H9 (cell line): Measurements from ENCODE around the gene UPF1. TPM values are rescaled to one million over a fixed set of nuclear protein-coding genes. Genes with fewer than 3 reads are reported as not detected.

Experiments
- DNase-seq: peaks from one replicate; pipeline ENCODE4 v3.0.0-alpha.2; 2017
- H2AFZ ChIP-seq: one replicate; pipeline ENCODE4 v1.6.1; 2013; ENCODE audit warnings: mild to moderate bottlenecking, low read length, control low read depth, moderate library complexity
- H2AK5ac ChIP-seq: 2 replicates; pipeline ENCODE4 v1.6.1; 2013; ENCODE audit warnings: low read length, control low read depth, mixed read lengths; ENCODE audit not compliant: insufficient read length
- H2BK120ac ChIP-seq: one replicate; pipeline ENCODE4 v1.6.1; 2013; ENCODE audit warnings: low read depth, mild to moderate bottlenecking, low read length, control low read depth, inconsistent platforms; ENCODE audit not compliant: poor library complexity, severe bottlenecking
- H2BK12ac ChIP-seq: 2 replicates; pipeline ENCODE4 v1.6.1; 2013; ENCODE audit warnings: low read length, control low read depth, mixed read lengths, low read depth; ENCODE audit not compliant: insufficient read length
- H2BK15ac ChIP-seq: 2 replicates; pipeline ENCODE4 v1.6.1; 2013; ENCODE audit warnings: low read depth, low read length, control low read depth
- H2BK20ac ChIP-seq: one replicate; pipeline ENCODE4 v1.6.1; 2013; ENCODE audit warnings: low read depth, mild to moderate bottlenecking, low read length, control low read depth, inconsistent platforms; ENCODE audit not compliant: poor library complexity, severe bottlenecking
- H2BK5ac ChIP-seq: 2 replicates; pipeline ENCODE4 v1.6.1; 2013; ENCODE audit warnings: low read length, control low read depth, mixed read lengths; ENCODE audit not compliant: insufficient read length
- H3K14ac ChIP-seq: 2 replicates; pipeline ENCODE4 v1.6.1; 2013; ENCODE audit warnings: low read length, control low read depth; ENCODE audit not compliant: insufficient read depth
- H3K18ac ChIP-seq: 2 replicates; pipeline ENCODE4 v1.6.1; 2013; ENCODE audit warnings: low read depth, mild to moderate bottlenecking, mixed read lengths, low read length, control low read depth; ENCODE audit not compliant: insufficient read length
- H3K23ac ChIP-seq: 2 replicates; pipeline ENCODE4 v1.6.1; 2013; ENCODE audit warnings: low read length, control low read depth, mixed read lengths, low read depth; ENCODE audit not compliant: insufficient read length
- H3K23me2 ChIP-seq: 2 replicates; pipeline ENCODE4 v1.6.1; 2013; ENCODE audit warnings: low read depth, mild to moderate bottlenecking, mixed read lengths, low read length, control low read depth; ENCODE audit not compliant: insufficient read length, poor library complexity, severe bottlenecking
- H3K27ac ChIP-seq: 2 replicates; pipeline ENCODE4 v1.5.1; 2013; ENCODE audit warnings: low read length, control low read depth, mixed read lengths, low read depth; ENCODE audit not compliant: insufficient read length
- H3K27me3 ChIP-seq: 2 replicates; pipeline ENCODE4 v1.6.1; 2013; ENCODE audit warnings: low read length, control low read depth, inconsistent platforms; ENCODE audit not compliant: insufficient read depth
- H3K4ac ChIP-seq: 2 replicates; pipeline ENCODE4 v1.6.1; 2013; ENCODE audit warnings: low read depth, mild to moderate bottlenecking, control low read depth, inconsistent platforms, low read length, moderate library complexity
- H3K4me1 ChIP-seq: 2 replicates; pipeline ENCODE4 v1.6.1; 2013; ENCODE audit warnings: low read length, control low read depth, inconsistent platforms; ENCODE audit not compliant: insufficient read depth
- H3K4me2 ChIP-seq: 2 replicates; pipeline ENCODE4 v1.6.1; 2013; ENCODE audit warnings: low read length, control low read depth, mixed read lengths; ENCODE audit not compliant: insufficient read length, insufficient read depth
- H3K56ac ChIP-seq: 2 replicates; pipeline ENCODE4 v1.6.1; 2013; ENCODE audit warnings: low read depth, mild to moderate bottlenecking, mixed read lengths, low read length, control low read depth; ENCODE audit not compliant: insufficient read length
- H3K79me1 ChIP-seq: 2 replicates; pipeline ENCODE4 v1.6.1; 2013; ENCODE audit warnings: low read depth, mild to moderate bottlenecking, moderate library complexity, low read length, control low read depth, inconsistent platforms; ENCODE audit not compliant: insufficient read depth, poor library complexity, severe bottlenecking
- H3K79me2 ChIP-seq: 2 replicates; pipeline ENCODE4 v1.6.1; 2013; ENCODE audit warnings: low read length, control low read depth, inconsistent platforms; ENCODE audit not compliant: insufficient read depth
- H3K9ac ChIP-seq: 2 replicates; pipeline ENCODE4 v1.6.1; 2013; ENCODE audit warnings: low read length, control low read depth, mixed read lengths; ENCODE audit not compliant: insufficient read length; ENCODE audit errors: extremely low read depth
- H3K9me3 ChIP-seq: one replicate; pipeline ENCODE4 v1.6.1; 2013; ENCODE audit warnings: low read depth, low read length, inconsistent platforms; ENCODE audit not compliant: control insufficient read depth
- H3T11ph ChIP-seq: one replicate; pipeline ENCODE4 v1.6.1; 2013; ENCODE audit warnings: mild to moderate bottlenecking, low read length, control low read depth, inconsistent platforms
- H4K20me1 ChIP-seq: one replicate; pipeline ENCODE4 v1.6.1; 2013; ENCODE audit not compliant: control insufficient read depth, insufficient read length, insufficient read depth
- H4K5ac ChIP-seq: 2 replicates; pipeline ENCODE4 v1.6.1; 2013; ENCODE audit warnings: low read depth, mild to moderate bottlenecking, mixed read lengths, low read length, control low read depth; ENCODE audit not compliant: insufficient read length
- H4K8ac ChIP-seq: replicated peaks from 2 replicates; pipeline ENCODE4 v1.6.1; 2013; ENCODE audit warnings: low read length, control low read depth, mixed read lengths, low read depth; ENCODE audit not compliant: insufficient read length
- H4K91ac ChIP-seq: 2 replicates; pipeline ENCODE4 v1.6.1; 2013; ENCODE audit warnings: low read depth, mild to moderate bottlenecking, moderate library complexity, mixed read lengths, low read length, control low read depth; ENCODE audit not compliant: insufficient read length
- H3K27ac Mint-ChIP-seq, 3 experiments: 2 replicates in 2 of 3; 3 replicates in 1 of 3; pipeline ENCODE4 v1.8.0; 2020 to 2021; ENCODE audit warnings: mixed read lengths in 3 of 3, mild to moderate bottlenecking in 1 of 3, moderate library complexity in 1 of 3
- H3K27me3 Mint-ChIP-seq: 2 replicates; pipeline ENCODE4 v1.8.0; 2021; ENCODE audit warnings: low read depth, mild to moderate bottlenecking, moderate library complexity, mixed read lengths
- H3K36me3 Mint-ChIP-seq, 3 experiments: 2 replicates in 2 of 3; 3 replicates in 1 of 3; pipeline ENCODE4 v1.8.0; 2020 to 2021; ENCODE audit warnings: low read depth in 3 of 3, mixed read lengths in 3 of 3; ENCODE audit not compliant: insufficient read depth in 1 of 3
- H3K4me1 Mint-ChIP-seq, 2 experiments: 2 replicates each; pipeline ENCODE4 v1.8.0; 2020; ENCODE audit warnings: mixed read lengths in 2 of 2
- H3K4me3 Mint-ChIP-seq, 2 experiments: 2 replicates in 1 of 2; 3 replicates in 1 of 2; pipeline ENCODE4 v1.8.0; 2020 to 2021; ENCODE audit warnings: mild to moderate bottlenecking in 2 of 2, mixed read lengths in 2 of 2, moderate library complexity in 1 of 2
- H3K9me3 Mint-ChIP-seq, 2 experiments: 2 replicates in 1 of 2; 3 replicates in 1 of 2; pipeline ENCODE4 v1.8.0; 2020; ENCODE audit warnings: mild to moderate bottlenecking in 2 of 2, mixed read lengths in 2 of 2, moderate library complexity in 1 of 2
- CTCF ChIP-seq: fragments of 200-600 bp; sonication (generic); conservative IDR thresholded peaks from 3 replicates; pipeline ENCODE4 v1.8.0; 2021; ENCODE audit warnings: antibody characterized with exemption, mild to moderate bottlenecking
- WGBS: extraction: QIAGEN DNeasy Blood & Tissue Kit; methylation state at CpG from one replicate; pipeline ENCODE4 v1.1.7; 2013; ENCODE audit warnings: missing lambda C conversion rate, low lambda C conversion rate, mixed read lengths; ENCODE audit not compliant: insufficient read length; ENCODE audit errors: extremely low coverage; 5-methylcytosine and 5-hydroxymethylcytosine counted together
- total RNA-seq: library from RNA; stranded (reverse); gene quantifications from 2 replicates; pipeline ENCODE4 v1.2.1, GENCODE V29; 2021

The UPF1 gene
- total RNA-seq, 1 experiment from 2014 or later: 85.4 TPM

GRCh38 chr19:18850471-18851375, 19.0 kb downstream of the UPF1 start:
- H3K4me1 ChIP-seq: no peaks in the 10 kb centered on the region
- no peak overlapping the region for H2BK5ac ChIP-seq
- H3K4me2 ChIP-seq: no peak overlapping the region
- TF ChIP-seq CTCF: no peak
- no peaks in the 10 kb centered on the region for H4K20me1 ChIP-seq
- no peak overlapping the region for H2AK5ac ChIP-seq
- no peak overlapping the region for H3K9ac ChIP-seq
- no peak overlapping the region for H2BK120ac ChIP-seq
- H3K23ac ChIP-seq: no peak overlapping the region
- H3K56ac ChIP-seq: no peak overlapping the region
- Mint-ChIP-seq H3K27me3 (no peaks in the 10 kb centered on the region), H3K27ac (peak overlapping the region in 1 of 3 experiments; percentile 87; a peak in 1 of 7 replicates), H3K36me3 (peaks cover 51 to 82% (median 79%) of the 10 kb centered on the region in 3 experiments; a peak in 6 of 7 replicates), H3K4me3 (no peak overlapping the region), H3K9me3 (no peaks in the 10 kb centered on the region; a peak in 1 of 5 replicates), H3K4me1 (peaks cover 2 to 5% of the 10 kb centered on the region in 2 experiments; a peak in 3 of 4 replicates)
- H3K79me1 ChIP-seq: peaks cover 5% of the 10 kb centered on the region
- no CpG with 5 or more reads among the region's 27 CpGs for WGBS
- no peaks in the 10 kb centered on the region for H3K23me2 ChIP-seq
- no peaks in the 10 kb centered on the region for H3K27me3 ChIP-seq
- H4K5ac ChIP-seq: no peak overlapping the region
- H2BK12ac ChIP-seq: no peak overlapping the region
- H4K91ac ChIP-seq: no peak overlapping the region
- no peaks in the 10 kb centered on the region for H3K9me3 ChIP-seq
- H2AFZ ChIP-seq: no peak overlapping the region
- H2BK20ac ChIP-seq: no peak overlapping the region
- no peak overlapping the region for H3T11ph ChIP-seq
- no peak overlapping the region for H3K4ac ChIP-seq
- H3K27ac ChIP-seq: no peak overlapping the region
- DNase-seq: no peak
- no peaks in the 10 kb centered on the region; the same call in 1 of the 2 replicates for H3K79me2 ChIP-seq
- no peak overlapping the region for H4K8ac ChIP-seq
- H3K14ac ChIP-seq: no peak overlapping the region
- no peak overlapping the region for H3K18ac ChIP-seq
- H2BK15ac ChIP-seq: no peak overlapping the region
